Stomach (tissue), 9 donors: Measurements from ENCODE around the gene INSIG1. TPM values are rescaled to one million over a fixed set of nuclear protein-coding genes. Genes with fewer than 3 reads are reported as not detected.

Source experiments
- DNase-seq, 2 donors: peaks; one replicate each; pipeline versions ENCODE4 v3.0.0 to v3.0.0-alpha.2; 2013 to 2019
- H3K27ac ChIP-seq, 5 donors: fragments of 200-600 bp in 4 of 5; sonication (generic) in 4 of 5; one replicate each; pipeline ENCODE4 v1.5.1; 2013 to 2019; ENCODE audit warnings: mild to moderate bottlenecking in 1 of 5, moderate library complexity in 1 of 5
- H3K27me3 ChIP-seq, 3 donors: fragments of 200-600 bp; sonication (generic); one replicate each; pipeline ENCODE4 v1.5.1; 2017 to 2019; ENCODE audit warnings: mixed run types in 1 of 3
- H3K36me3 ChIP-seq, 4 donors: fragments of 200-600 bp; sonication (generic); 1 replicate in 3 of 4; 2 replicates in 1 of 4; pipeline ENCODE4 v1.5.1; 2016 to 2019
- H3K4me1 ChIP-seq, 4 donors: fragments of 200-600 bp; sonication (generic); one replicate each; pipeline ENCODE4 v1.5.1; 2016 to 2019
- H3K4me3 ChIP-seq, 4 donors: fragments of 200-600 bp; sonication (generic) in 3 of 4; one replicate each; pipeline ENCODE4 v1.5.1; 2016 to 2019; ENCODE audit warnings: mild to moderate bottlenecking in 1 of 4
- H3K9me3 ChIP-seq, 4 donors: fragments of 200-600 bp; sonication (generic); one replicate each; pipeline ENCODE4 v1.5.1; 2016 to 2019
- EP300 ChIP-seq: sonication (generic); formaldehyde crosslinking; IDR thresholded peaks from one replicate; pipeline ENCODE4 v1.6.1; 2017; ENCODE audit warnings: antibody characterized with exemption
- POLR2A ChIP-seq, 4 donors: fragments of 450-650 bp; IDR thresholded peaks; one replicate each; pipeline ENCODE4 v1.6.1; 2016; ENCODE audit warnings: antibody characterized with exemption in 4 of 4, control low read depth in 2 of 4, mild to moderate bottlenecking in 1 of 4, moderate library complexity in 1 of 4
- POLR2AphosphoS5 ChIP-seq, 3 donors: sonication (generic); formaldehyde crosslinking; IDR thresholded peaks; one replicate each; pipeline ENCODE4 v1.6.1; 2016; ENCODE audit warnings: antibody characterized with exemption in 3 of 3
- WGBS, 5 donors: extraction: QIAGEN DNeasy Blood & Tissue Kit in 3 of 5; methylation state at CpG; one replicate each; pipeline versions ENCODE4 v1.1.5 to v1.1.7; 2013 to 2018; 5-methylcytosine and 5-hydroxymethylcytosine counted together
- intact Hi-C: fragments of 100-400 bp; cut with DNase I; formaldehyde crosslinking; loops from one replicate; pipeline ENCODE4 v1.15.1; 2023; ENCODE audit warnings: low total_unique reads
- polyA plus RNA-seq, 3 donors: library from polyadenylated mRNA; stranded (reverse); fragments of 200-250 nt; gene quantifications; one replicate each; pipeline ENCODE4 v1.2.3, GENCODE V29; 2013
- total RNA-seq, 5 donors: library from RNA; depleted of rRNA; stranded (reverse); fragments of >200 nt; gene quantifications; one replicate each; pipeline versions ENCODE4 v1.1.0 to v1.2.3, GENCODE V29; 2014 to 2016
- TF ChIP-seq, protein P1 (sequence below), 7 experiments: fragments of 450-650 bp in 4 of 7; fragments of 200-600 bp in 3 of 7; sonication (generic) in 3 of 7; IDR thresholded peaks; one replicate each; pipeline ENCODE4 v1.5.1; 2016 to 2019; ENCODE audit warnings: antibody characterized with exemption in 7 of 7, control low read depth in 2 of 7, mild to moderate bottlenecking in 1 of 7
- donor health status: healthy with polysubstance abuse.
- donor health status: Bipolar disorder and iron deficiency.
- donor health status: healthy.

Gene INSIG1
- total and polyA plus RNA-seq, 8 donors, result 9.9 to 65.2 (median 34.2) TPM

DNA sequence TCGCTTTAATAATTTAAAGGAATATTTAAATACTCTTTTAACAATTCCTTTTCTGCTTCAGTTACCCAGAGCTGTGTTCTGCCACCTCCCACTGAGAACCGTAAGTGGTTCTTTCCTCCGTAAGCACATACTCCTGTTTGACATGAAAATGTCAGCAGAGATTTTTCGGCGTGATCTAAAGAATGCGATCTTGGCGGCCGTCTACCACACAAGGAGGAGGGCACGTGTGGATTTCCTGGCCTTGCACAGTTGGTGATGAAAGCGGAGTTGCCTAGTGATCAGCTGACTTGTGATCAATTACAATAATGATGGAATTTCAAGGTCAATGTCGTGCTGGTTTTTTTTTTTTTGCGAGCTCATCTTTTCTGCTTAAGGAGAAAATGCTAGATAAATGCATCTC lies 35.6 kb upstream of the INSIG1 start:
- Histone ChIP-seq H3K27me3 (peaks cover 0 to 47% (median 6%) of the 10 kb centered on the region in 3 donors), H3K4me1 (peaks cover 0 to 10% (median 4%) of the 10 kb centered on the region in 4 donors), H3K9me3 (no peaks in the 10 kb centered on the region), H3K27ac (no peak overlapping the region), H3K4me3 (no peak overlapping the region), H3K36me3 (no peaks in the 10 kb centered on the region)
- 71 to 79% (median 77%) methylated on average over 12 of the region's 12 CpGs for WGBS, 5 donors
- no peak for DNase-seq
- intact Hi-C loops, result no loop called here
- TF ChIP-seq POLR2AphosphoS5 (IDR thresholded peaks at IDR 0.05), result no peak
- TF ChIP-seq, protein P1, sequence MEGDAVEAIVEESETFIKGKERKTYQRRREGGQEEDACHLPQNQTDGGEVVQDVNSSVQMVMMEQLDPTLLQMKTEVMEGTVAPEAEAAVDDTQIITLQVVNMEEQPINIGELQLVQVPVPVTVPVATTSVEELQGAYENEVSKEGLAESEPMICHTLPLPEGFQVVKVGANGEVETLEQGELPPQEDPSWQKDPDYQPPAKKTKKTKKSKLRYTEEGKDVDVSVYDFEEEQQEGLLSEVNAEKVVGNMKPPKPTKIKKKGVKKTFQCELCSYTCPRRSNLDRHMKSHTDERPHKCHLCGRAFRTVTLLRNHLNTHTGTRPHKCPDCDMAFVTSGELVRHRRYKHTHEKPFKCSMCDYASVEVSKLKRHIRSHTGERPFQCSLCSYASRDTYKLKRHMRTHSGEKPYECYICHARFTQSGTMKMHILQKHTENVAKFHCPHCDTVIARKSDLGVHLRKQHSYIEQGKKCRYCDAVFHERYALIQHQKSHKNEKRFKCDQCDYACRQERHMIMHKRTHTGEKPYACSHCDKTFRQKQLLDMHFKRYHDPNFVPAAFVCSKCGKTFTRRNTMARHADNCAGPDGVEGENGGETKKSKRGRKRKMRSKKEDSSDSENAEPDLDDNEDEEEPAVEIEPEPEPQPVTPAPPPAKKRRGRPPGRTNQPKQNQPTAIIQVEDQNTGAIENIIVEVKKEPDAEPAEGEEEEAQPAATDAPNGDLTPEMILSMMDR (IDR thresholded peaks at IDR 0.05), result no peak
- TF ChIP-seq POLR2A (IDR thresholded peaks at IDR 0.05), result no peak
- TF ChIP-seq EP300, result no peak

DNA sequence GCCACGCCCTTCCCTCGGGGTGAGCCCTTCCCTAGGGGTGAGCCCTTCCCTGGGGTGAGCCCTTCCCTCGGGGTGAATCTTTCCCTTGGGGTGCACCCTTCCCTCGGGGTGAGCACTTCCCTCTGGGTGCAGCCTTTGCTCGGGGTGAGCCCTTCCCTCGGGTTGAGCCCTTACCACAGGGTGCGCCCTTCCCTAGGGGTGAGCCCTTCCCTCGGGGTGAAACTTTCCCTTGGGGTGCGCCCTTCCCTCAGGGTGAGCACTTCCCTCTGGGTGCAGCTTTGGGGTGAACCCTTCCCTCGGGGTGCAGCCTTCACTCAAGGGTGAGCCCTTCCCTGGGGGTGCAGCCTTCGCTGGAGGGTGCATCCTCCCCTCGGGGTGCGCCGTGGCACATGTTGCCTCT lies 34.6 kb upstream of the INSIG1 start:
- Histone ChIP-seq H3K4me3 (no peak overlapping the region), H3K27ac (no peak overlapping the region), H3K4me1 (peaks cover 0 to 2% (median under 1%) of the 10 kb centered on the region in 4 donors), H3K27me3 (peaks cover 0 to 47% (median 6%) of the 10 kb centered on the region in 3 donors), H3K9me3 (no peaks in the 10 kb centered on the region), H3K36me3 (no peaks in the 10 kb centered on the region)
- TF ChIP-seq POLR2A (IDR thresholded peaks at IDR 0.05) (no peak), EP300 (no peak), POLR2AphosphoS5 (IDR thresholded peaks at IDR 0.05) (no peak)
- TF ChIP-seq, protein P1 (IDR thresholded peaks at IDR 0.05), result no peak
- WGBS, 5 donors, result 73 to 81% (median 78%) methylated on average over 14 of the region's 14 CpGs
- DNase-seq, result no peak
- intact Hi-C loops, result no loop called here

DNA sequence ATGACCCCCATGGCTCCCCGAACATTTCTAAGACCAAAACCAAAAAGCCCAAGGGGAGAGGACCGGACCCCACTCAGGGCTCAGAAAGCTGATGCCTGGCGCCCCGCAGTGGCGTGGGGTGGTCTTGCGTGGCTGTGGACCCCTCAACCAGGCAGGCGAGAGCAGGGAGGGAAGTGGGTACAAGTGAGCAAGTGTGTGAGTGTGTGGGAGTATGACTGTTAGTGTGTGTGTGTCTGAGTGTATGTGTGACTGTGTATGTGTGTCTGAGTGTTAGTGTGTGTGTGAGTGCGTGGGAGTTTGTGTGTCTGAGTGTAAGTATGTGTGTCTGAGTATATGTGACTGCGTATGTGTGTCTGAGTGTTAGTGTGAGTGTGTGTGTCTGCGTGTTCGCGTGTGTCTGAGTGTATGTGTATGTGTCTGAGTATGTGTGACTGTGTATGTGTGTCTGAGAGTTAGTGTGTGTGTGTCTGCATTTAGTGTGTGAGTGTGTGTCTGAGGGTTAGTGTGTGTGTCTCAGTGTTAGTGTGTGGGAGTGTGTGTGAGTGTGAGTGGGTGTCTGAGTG lies 34.0 kb upstream of the INSIG1 start:
- H3K27ac ChIP-seq, result no peak overlapping the region
- no peak overlapping the region for H3K4me3 ChIP-seq
- DNase-seq, result no peak
- no peak for TF ChIP-seq POLR2A (IDR thresholded peaks at IDR 0.05)
- TF ChIP-seq POLR2AphosphoS5 (IDR thresholded peaks at IDR 0.05), result no peak
- no peak for TF ChIP-seq EP300
- TF ChIP-seq, protein P1 (IDR thresholded peaks at IDR 0.05), result no peak
- no peaks in the 10 kb centered on the region for H3K4me1 ChIP-seq
- H3K36me3 ChIP-seq, result no peaks in the 10 kb centered on the region
- H3K27me3 ChIP-seq, result peaks cover 0 to 47% (median 6%) of the 10 kb centered on the region in 3 donors
- intact Hi-C loops, result no loop called here
- 82 to 94% (median 86%) methylated on average over 11 to 12 of the region's 12 CpGs for WGBS, 5 donors
- no peaks in the 10 kb centered on the region for H3K9me3 ChIP-seq

DNA sequence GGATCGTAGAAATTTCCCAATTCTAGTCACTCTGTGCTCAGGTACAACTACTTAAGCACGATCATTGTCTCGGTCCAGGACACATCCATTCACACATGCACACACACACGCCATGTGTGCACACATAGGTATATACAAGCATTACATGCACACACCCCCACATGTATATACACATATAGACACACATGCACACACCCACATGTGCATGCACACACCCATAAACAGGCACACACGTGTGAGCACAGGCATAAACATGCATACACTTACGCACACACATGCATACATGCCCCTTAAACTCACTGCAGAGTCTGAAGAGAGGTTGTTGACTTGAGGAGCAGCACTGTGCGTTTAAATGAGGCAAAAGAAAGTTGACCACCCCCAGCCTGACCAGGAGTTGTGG lies 32.5 kb upstream of the INSIG1 start:
- intact Hi-C loops, result no loop called here
- WGBS, 5 donors, result 79 to 89% (median 86%) methylated on average over 7 of the region's 7 CpGs
- H3K4me1 ChIP-seq, result no peaks in the 10 kb centered on the region
- H3K27ac ChIP-seq, result no peak overlapping the region
- no peaks in the 10 kb centered on the region for H3K9me3 ChIP-seq
- no peaks in the 10 kb centered on the region for H3K36me3 ChIP-seq
- no peak overlapping the region for H3K4me3 ChIP-seq
- peaks cover 0 to 45% (median 6%) of the 10 kb centered on the region in 3 donors for H3K27me3 ChIP-seq
- DNase-seq, result no peak
- TF ChIP-seq, protein P1 (IDR thresholded peaks at IDR 0.05), result no peak
- TF ChIP-seq POLR2AphosphoS5 (IDR thresholded peaks at IDR 0.05) (no peak), POLR2A (IDR thresholded peaks at IDR 0.05) (no peak), EP300 (no peak)
